ENCODE data around the gene TNFRSF11A.

GRCh38 chr18:62280058-62280457 lies 45.1 kb upstream of the TNFRSF11A start:
- TF ChIP-seq POLR2AphosphoS5 (IDR thresholded peaks at IDR 0.05): no peak
- TF ChIP-seq EP300 (conservative IDR thresholded peaks at IDR 0.05; ENCODE audit: poor library complexity, severe bottlenecking): no peak
- no peak for TF ChIP-seq CTCF (IDR thresholded peaks at IDR 0.05; ENCODE audit: poor library complexity, severe bottlenecking)
- TF ChIP-seq REST (IDR thresholded peaks at IDR 0.05; ENCODE audit: borderline replicate concordance): no peak
- no peak for TF ChIP-seq EZH2 (IDR thresholded peaks at IDR 0.05; ENCODE audit: borderline replicate concordance, insufficient read depth, low read length, poor library complexity, severe bottlenecking)
- TF ChIP-seq RAD21 (conservative IDR thresholded peaks at IDR 0.05): no peak
- TF ChIP-seq TAF1 (IDR thresholded peaks at IDR 0.05; ENCODE audit: low read depth): no peak

All from neural cell (in vitro differentiated cells).